Measurements from ENCODE around the gene RSBN1L.

Gene RSBN1L

GRCh38 chr7:77806425-77806824, 110.2 kb downstream of the RSBN1L start:
- no peak for DNase-seq (ENCODE audit: low read depth)

- no peak for DNase-seq (ENCODE audit: low read depth)
These were observed 112.3 kb downstream of the RSBN1L start for GRCh38 chr7:77808517-77808916.

GRCh38 chr7:77811516-77812289, 115.4 kb downstream of the RSBN1L start:
- DNase-seq (ENCODE audit: low read depth) = no peak

- DNase-seq (ENCODE audit: low read depth) = no peak
These were observed 116.0 kb downstream of the RSBN1L start for GRCh38 chr7:77812290-77812685.

GRCh38 chr7:77813180-77813579, 116.9 kb downstream of the RSBN1L start:
- no peak for DNase-seq (ENCODE audit: low read depth)

- no peak for DNase-seq (ENCODE audit: low read depth)
These were observed 122.8 kb downstream of the RSBN1L start for GRCh38 chr7:77819021-77819420.

GRCh38 chr7:77820967-77821366, 124.7 kb downstream of the RSBN1L start:
- no peak for DNase-seq (ENCODE audit: low read depth)

GRCh38 chr7:77822269-77822668, 126.0 kb downstream of the RSBN1L start:
- no peak for DNase-seq (ENCODE audit: low read depth)

- DNase-seq (ENCODE audit: low read depth) = no peak
These were observed 127.5 kb downstream of the RSBN1L start for GRCh38 chr7:77823787-77824186.

GRCh38 chr7:77824636-77825035, 128.4 kb downstream of the RSBN1L start:
- no peak for DNase-seq (ENCODE audit: low read depth)

GRCh38 chr7:77825131-77825530, 128.9 kb downstream of the RSBN1L start:
- DNase-seq (ENCODE audit: low read depth) = no peak

- DNase-seq (ENCODE audit: low read depth) = no peak
These were observed 130.0 kb downstream of the RSBN1L start for GRCh38 chr7:77826300-77826699.

- no peak for DNase-seq (ENCODE audit: low read depth)
These were observed 131.7 kb downstream of the RSBN1L start for GRCh38 chr7:77827999-77828398.

GRCh38 chr7:77830649-77831355, 134.5 kb downstream of the RSBN1L start:
- no peak for DNase-seq (ENCODE audit: low read depth)

- DNase-seq (ENCODE audit: low read depth) = no peak
These were observed 135.2 kb downstream of the RSBN1L start for GRCh38 chr7:77831481-77831880.

GRCh38 chr7:77831953-77832352, 135.7 kb downstream of the RSBN1L start:
- DNase-seq (ENCODE audit: low read depth) = no peak

All from stimulated activated CD8-positive, alpha-beta memory T cell treated with anti-CD3 and anti-CD28 coated beads, Interleukin-12 subunit alpha, Interleukin-12 subunit beta, amount 100 ng/mL, for 1 hour (primary cell).